HG02623 (cell line): ENCODE measurements around the gene CAPN3.

Experiments
- ATAC-seq: cut with Tn5 transposase; IDR thresholded peaks from one replicate; pipeline ENCODE4 v1.9.1; 2021; ENCODE audit warnings: moderate library complexity; ENCODE audit not compliant: unreplicated experiment

Gene CAPN3

DNA sequence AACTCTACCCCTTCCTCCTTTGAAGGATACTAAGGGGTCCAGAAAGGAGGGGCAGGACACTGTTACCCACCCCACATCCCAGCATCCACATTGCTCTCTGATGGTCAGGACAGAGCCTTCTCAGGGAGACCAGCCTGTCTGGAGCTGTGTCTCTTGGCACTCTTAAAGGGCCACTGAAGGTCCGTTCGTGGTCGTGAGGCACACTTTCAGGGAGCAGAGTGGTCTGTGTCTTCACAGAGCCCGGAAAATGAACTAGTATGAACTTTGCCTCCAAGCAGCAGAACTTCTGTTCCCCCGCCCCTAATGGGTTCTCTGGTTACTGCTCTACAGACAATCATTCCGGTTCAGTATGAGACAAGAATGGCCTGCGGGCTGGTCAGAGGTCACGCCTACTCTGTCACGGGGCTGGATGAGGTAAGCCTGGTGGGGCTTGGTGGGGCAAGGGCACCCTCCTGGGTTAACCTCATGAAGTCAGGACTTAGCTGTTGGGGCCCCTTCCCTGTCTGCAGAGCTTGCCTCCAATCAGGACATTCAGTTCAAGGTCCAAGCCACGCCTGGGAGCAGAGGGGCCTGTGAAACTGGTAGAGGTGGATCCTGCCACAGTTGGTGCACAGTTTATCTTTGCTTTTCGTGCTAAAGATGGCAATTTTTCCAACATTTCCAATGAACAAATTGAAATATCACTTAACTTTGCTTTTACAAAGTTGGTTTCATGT, 33.2 kb downstream of the CAPN3 start:
- no peak for ATAC-seq

DNA sequence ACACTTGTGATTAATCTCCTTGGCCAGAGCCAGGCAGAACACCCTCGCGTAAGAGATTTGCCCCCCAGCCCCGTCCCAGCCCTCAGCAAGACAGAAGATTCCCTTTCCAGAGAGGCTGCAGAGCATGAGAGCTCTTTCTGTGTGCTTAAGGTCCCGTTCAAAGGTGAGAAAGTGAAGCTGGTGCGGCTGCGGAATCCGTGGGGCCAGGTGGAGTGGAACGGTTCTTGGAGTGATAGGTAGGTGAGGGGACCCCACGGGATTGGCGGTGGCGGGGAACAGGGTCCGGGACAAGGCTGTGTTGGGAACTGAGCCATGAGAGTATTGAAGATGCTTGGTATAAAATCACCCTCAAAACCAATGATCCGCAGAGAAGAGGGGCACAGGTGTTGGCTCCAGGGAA, 34.8 kb downstream of the CAPN3 start:
- no peak for ATAC-seq

DNA sequence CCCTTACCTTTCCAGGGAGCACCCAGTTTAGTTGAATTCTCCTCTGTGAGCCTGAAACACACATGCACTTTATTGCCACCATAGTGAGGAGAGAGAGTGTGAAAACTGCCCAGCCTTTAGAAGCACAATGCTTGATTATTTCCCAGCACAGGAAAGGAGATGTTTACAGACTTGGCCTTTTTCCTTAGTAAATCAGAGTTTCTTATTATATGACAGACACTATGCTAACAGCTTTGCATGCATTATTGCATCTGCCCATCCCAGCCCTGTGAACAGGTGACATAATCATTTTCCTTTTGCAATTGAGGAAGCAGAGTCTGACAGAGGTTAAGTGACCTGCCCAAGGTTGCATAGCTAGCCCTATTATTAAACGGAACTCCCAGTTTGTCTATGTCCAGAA, 36.5 kb downstream of the CAPN3 start:
- no peak for ATAC-seq

DNA sequence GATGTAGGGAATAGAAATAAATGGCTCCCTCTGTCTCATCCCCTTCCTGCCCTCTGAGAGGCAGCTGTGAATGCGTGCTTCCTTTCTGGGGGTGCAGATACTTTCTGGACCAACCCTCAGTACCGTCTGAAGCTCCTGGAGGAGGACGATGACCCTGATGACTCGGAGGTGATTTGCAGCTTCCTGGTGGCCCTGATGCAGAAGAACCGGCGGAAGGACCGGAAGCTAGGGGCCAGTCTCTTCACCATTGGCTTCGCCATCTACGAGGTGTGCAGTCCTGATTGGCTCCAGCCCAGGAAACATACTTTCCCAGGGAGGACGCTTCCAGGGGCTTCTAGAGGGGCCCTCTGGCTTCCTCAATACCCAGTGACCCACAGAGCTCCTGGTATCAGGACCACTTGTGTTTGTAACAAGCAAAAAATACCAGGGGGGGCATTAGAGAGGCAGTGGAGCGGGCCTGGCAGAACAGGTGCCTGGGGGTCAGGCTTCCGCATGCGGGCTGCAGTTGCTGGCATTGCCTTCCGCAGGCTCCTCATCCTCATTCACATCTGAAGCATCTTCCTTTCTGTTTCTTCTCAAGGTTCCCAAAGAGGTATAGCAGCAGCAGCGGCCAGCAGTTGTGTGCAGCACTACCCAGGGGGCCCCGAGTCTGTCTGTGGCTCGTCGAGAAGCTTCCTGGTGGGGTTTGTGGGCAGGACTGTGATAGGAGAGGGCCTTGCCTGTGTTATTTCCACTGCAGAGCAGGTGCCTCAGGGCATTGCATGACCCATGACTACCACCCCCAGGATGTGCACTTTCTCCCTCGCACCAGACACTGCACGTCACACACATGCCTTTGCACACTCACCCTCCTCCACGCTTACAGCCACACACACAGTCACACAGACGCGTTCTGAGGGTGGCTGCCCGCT, 42.5 kb downstream of the CAPN3 start:
- no peak for ATAC-seq

DNA sequence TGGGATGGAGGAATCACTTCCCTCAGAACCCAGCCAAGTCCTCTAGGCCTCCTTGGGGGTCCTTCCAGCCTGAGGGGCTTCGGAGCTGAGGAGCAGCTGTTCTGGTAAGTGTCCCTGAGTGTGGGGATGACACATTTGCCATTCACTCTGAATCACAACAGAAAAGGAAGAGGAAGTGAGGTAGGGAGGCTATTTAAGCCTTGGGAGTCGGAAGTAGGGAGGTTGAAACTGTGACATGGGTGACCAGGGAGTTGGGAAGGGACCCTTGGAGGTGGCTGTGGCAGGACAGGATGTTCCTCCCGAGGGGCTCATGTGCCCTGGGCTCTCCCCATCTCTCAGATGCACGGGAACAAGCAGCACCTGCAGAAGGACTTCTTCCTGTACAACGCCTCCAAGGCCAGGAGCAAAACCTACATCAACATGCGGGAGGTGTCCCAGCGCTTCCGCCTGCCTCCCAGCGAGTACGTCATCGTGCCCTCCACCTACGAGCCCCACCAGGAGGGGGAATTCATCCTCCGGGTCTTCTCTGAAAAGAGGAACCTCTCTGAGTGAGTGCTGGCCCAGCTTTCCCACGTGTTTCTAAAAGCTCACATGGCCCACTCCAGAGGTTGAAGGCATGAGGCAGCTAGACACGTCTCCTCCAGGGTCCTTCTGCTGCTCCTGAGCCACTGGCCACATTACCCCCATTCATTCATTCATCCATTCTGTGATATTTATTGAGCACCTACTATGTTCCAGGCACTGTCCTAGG, 43.3 kb downstream of the CAPN3 start:
- no peak for ATAC-seq

DNA sequence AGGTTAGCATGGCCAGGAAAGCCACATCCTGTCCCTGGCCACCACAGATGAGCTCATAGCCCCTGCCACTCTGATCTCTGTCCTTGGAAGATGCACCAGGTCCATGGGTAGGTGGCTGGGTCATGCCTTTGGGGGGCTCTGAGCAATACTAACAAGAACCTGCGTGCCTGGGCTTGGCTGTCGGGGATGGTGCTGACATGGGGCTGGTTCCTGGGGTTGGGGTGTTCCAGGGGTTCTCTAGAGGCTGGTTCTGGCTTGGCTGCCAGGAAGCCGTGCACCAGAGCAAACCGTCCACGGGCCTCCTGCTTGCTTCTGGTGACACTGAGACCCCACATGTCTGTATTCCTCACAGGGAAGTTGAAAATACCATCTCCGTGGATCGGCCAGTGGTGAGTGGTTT, 44.1 kb downstream of the CAPN3 start:
- ATAC-seq, result no peak

DNA sequence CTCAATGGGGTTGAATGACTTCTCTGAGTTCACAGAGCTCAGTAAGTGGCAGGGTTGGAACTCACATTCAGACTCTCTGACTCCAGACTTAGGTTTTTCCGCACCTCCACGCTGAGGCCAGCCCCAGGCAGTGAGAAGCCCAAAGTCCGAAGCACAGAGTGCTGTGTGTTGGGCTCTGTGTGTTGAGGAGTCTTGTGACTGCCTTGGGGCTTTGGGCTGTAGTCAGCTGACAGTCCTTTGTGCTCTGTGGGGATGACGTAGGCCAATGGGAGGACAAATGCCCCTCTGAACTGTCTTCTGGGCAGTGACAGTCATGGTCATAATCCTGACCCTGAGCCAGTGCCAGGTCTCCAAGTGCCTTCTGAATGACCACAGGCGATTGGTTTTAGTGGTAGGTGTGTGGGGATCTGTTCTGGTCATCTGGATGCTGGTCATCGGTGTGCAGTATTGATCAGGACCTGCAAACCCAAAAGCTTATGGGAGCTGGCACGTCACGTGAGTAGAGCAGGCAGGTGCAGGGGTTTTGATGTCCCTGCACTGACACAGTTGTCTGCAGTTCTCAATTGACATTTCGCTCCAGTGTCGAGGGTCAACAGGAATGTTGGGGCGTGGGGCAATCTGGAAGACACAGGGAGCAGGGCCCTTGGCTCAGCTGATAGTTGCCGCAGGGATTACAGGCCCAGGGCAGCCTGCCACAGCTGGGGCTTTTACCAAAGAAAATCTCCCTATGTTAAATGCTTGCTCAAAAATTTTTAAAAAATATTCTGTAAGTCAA, 45.3 kb downstream of the CAPN3 start:
- ATAC-seq, result no peak

DNA sequence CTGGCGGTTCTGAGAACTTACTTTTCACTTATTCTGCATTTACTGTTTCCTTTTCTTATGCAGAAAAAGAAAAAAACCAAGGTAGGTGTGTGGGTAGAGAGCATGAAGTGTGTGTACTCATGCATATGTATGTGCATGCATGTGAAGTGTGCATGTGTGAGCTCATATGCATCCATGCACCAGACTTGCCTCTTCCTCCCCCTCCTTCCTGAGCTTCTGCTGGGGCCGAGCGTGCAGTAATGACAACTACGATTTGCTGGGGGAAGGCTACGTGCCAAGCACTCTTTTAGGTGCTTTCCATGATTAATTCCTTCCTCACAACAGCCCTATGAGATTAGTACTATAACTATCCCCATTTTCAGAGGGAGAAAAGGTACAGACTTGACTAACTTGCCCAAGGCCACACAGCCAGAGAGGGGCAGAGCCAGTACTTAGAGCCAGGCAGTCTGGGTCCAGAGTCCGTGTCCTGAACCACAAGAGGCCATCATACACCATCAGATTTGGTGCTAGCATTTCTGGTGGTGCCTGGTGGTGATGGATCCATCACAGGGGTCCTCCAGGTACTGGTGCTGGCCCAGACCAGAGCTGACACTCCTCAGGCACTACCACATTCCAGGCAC, 46.7 kb downstream of the CAPN3 start:
- ATAC-seq, result no peak

DNA sequence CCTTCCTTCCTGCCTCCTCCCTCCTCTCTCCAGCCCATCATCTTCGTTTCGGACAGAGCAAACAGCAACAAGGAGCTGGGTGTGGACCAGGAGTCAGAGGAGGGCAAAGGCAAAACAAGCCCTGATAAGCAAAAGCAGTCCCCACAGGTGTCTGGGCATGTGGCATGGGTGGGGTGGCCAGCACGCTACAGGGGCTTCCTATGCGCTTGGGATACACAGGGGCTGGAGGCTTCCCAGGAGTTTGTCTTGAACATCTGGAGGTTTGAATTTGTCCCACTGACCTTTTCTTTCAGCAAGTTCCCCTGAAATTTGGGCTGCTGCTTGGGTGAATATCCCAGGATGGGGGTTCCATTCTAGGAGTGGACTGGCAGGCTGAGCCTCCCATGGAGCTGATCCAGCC, 48.9 kb downstream of the CAPN3 start:
- ATAC-seq, result no peak

DNA sequence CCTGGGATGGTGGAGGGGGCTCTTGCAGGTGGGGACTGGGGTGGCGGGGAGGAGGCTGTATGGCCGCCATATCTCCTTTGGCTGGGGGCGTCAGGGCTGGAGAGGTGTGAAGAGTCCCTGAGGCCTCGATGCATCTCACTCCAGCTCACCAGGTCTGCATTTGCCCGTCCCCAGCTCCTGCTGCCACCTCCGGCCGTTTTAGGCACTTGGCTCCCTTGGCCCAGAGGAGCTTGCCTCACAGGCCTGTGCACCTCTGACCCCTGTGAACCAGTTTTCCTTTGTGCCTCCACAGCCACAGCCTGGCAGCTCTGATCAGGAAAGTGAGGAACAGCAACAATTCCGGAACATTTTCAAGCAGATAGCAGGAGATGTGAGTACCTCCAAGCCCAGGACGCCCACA, 49.7 kb downstream of the CAPN3 start:
- ATAC-seq, result no peak

DNA sequence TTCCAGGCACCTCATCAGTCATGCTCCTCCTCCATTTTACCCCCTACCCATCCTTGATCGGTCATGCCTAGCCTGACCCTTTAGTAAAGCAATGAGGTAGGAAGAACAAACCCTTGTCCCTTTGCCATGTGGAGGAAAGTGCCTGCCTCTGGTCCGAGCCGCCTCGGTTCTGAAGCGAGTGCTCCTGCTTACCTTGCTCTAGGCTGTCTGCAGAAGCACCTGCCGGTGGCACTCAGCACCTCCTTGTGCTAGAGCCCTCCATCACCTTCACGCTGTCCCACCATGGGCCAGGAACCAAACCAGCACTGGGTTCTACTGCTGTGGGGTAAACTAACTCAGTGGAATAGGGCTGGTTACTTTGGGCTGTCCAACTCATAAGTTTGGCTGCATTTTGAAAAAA, 52.6 kb downstream of the CAPN3 start:
- no peak for ATAC-seq

DNA sequence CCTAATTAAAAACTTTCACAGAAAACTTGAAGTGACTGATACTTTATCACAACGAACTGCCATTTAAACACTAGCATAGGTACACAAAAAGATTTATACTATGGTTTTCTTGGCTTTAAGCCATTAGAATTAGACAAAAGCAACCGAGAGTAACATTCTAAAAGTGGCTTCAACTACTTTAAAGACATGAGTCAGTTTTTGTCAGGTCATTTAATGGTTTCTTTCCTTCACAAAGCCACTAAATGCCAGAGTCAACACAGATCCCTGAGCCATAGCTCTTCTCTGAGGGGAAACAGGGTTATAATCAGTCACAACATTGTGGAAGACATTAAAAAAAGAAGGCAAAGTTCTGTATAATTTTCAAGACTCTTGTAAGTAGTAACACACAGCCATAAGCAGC, 54.6 kb downstream of the CAPN3 start:
- ATAC-seq, result no peak

DNA sequence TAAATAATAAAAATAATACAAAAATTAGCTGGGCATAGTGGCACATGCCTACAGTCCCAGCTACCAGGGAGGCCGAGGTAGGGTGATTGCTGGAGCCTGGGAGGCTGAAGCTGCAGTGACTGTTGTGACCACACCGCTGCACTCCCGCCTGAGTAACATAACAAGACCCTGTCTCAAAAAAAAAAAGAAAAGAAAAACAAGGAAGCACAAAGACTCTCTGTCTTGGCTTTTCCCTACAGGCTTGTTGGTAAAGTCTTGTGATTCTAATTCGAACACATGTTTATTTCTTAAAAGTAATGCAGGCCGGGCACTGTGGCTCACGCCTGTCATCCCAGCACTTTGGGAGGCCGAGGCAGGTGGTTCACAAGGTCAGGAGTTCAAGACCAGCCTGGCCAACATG, 60.1 kb downstream of the CAPN3 start:
- no peak for ATAC-seq

DNA sequence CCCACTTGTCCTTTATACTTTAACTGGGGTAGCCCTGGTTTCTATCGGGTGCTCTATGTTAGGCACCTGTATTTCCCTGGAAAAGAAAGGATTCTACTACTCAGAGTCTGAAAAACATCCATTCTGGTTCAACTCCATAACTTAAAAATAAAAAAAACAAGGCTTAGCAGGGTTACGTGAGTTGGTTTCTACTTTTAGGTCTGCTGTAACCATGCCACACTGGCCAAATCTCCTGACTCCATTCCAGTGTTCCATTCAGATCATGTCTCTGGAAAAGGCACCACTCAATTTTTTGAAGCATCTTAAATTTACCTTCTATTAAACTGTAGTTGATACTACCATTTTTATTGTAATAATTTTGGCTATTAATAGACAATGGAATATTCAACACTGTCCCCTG, 62.1 kb downstream of the CAPN3 start:
- ATAC-seq, result no peak

DNA sequence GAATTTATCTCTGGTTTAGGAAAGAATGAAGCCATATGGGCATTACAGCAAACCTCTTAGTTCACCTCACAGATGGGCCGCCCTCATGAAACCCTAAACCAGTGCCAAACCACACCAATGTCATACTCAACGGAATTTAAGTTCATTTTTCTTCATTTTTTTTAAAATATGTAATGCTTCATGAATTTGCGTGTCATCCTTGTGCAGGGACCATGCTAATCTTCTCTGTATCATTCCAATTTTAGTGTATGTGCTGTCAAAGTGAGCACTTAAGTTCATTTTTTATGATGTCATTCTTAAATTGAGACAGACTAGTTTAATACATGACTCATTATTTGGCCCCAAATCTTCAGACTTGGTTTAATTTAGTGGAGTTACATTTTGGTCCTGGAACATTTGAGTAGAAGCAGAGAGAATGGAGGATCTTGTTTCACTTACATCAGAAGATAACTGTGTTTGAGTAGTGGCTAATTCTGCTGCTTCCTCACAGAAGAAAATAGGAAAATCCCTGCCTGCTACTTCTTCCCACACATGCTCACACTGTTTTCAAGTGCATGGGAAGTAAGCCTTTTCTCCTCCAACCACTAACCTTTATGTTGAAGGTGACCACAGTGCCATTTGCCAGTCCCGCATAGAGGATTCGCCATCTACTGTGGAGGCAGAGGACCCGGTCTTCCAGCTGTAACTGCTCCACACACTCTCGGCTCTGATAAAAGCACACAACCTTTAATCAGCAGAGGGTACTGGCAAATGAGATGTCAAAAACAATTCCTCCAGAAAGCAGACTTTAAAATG, 68.3 kb downstream of the CAPN3 start:
- no peak for ATAC-seq

DNA sequence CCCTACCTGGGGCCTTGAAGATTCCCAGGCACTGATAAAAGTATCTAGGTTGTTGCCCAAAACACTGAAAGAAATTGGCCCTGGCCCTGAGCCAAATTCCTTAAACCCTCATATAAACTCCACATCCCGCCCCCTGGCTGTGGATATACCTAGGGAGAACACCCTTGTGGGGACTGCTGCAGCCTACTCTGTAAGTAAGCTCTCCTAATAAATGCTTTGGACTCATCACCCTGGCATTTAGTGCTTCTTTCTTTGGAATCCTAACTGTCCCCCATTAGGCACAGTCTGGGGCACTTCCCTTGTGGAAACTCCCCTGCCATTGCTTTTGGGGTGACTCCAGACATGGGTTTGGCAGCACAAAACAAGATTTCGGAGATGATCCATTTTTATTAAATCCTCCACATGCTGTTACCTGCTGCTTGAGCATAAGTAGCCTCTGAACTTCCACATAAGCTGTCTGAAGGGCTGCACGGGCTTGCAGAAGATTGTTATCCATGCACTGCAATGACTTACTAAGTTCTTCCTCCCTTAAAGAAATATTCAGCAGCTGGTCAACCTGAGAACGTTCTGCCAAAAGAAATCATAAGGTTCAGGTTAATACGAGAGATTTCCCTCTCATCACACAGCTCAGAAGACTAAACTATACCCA, 85.2 kb downstream of the CAPN3 start:
- no peak for ATAC-seq

DNA sequence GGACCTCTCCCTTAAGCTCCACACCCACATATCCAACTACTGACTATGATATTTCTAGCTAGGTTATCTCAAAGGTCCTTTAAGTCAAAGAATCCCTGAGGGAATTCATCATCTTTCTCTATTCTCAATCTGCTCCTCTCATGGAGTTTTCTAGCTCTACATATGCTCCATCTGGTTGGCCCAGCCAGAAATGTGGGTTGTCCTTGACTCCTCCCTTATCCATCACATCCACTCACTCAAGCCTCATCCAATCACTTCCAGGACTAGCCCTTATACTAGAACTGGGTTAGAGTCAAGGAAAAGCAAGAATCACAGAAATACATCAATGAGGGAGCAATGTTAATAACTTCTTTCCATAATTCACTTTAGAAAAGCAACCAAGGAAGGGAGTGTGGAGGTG, 86.2 kb downstream of the CAPN3 start:
- no peak for ATAC-seq

DNA sequence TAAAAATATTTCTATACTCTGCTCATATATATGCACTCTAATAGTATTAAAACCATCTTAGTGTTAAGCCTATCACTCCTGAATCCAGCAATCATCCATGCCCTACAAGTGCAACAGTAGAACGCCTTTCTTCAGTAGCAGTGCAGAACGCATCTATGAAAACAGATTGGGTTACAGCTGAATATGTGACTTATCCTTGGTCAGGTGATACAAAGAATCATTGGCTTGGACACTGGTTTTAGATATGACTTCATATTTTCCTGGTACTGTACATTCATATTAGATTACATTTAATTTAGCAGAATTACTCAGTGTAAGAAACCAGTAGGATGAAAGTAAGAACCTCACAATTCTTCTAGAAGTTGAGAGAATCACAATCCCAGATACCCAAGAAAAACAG, 88.3 kb downstream of the CAPN3 start:
- ATAC-seq, result no peak

DNA sequence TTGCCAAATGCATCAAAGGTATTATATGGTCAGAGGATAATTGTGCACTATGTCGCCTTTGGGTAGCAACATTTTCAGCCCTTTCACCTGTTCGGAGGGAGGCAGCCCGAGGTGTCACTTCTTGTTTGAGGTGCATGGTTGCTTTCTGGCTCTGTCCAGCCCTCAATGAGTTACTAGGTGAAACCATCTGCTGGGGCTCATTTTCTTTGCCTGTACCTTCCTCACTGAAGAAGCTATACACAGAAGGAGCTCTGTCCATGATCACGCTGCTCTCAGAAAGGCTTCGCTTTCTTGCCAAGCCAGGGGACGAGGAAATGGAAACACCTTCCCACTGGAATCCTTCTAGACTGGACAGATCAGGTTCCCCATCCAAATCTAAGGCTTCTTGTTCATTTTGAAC, 89.0 kb downstream of the CAPN3 start:
- ATAC-seq, result no peak
